Measurements from ENCODE around the gene FAM107B.

- no peak for TF ChIP-seq CTCF (IDR thresholded peaks at IDR 0.05)
- no peak for TF ChIP-seq POLR2A (IDR thresholded peaks at IDR 0.05)
- no peak for TF ChIP-seq POLR2AphosphoS5 (IDR thresholded peaks at IDR 0.05)
- TF ChIP-seq EP300 (IDR thresholded peaks at IDR 0.05), result no peak
Observed at GRCh38 chr10:14681802-14682201, 92.9 kb downstream of the FAM107B start.
